GM19099 (cell line): Measurements from ENCODE around the gene LBX2.

Source experiments
- POLR2A ChIP-seq: IDR thresholded peaks from 3 replicates; pipeline ENCODE4 v1.6.1; 2011; ENCODE audit warnings: low read depth; ENCODE audit not compliant: insufficient read length; ENCODE audit errors: extremely low read depth

Gene LBX2, protein sequence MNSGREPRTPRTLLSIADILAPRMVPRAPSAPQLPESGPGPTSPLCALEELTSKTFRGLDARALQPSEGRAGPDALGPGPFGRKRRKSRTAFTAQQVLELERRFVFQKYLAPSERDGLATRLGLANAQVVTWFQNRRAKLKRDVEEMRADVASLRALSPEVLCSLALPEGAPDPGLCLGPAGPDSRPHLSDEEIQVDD

DNA sequence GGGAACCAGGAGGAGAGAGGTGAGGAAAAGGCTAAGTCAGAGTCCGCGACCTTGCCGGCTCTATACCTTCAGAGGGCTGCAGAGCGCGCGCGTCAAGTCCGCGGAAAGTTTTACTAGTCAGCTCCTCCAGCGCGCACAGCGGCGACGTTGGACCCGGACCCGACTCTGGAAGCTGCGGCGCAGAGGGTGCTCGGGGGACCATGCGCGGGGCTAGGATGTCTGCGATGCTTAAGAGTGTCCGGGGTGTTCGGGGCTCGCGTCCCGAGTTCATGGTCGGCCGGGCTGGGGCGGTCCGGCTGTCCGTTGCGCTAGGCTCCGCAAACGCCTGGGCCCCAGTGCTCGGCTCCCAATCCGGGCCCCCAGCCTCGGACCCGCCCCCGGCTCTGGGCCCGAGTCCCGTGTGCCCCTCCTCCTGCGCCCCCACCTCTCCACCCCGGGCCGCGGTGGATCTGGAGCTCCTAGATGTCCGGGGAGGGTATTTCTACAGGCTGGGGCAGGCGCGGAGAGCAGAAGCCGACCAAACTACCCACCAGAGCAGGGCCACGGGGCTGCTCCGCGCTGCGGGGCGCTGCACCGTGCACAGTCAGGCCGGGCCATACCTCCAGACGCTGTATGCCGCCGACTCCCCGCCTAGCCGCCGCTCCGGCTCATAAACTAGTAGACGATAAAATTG, at the start of gene LBX2:
LBX2 (minus strand) TSS at position 337 of the 673 bp plus-strand sequence; CDS start at position 271, 66 bp downstream.
- no peak for TF ChIP-seq POLR2A

DNA sequence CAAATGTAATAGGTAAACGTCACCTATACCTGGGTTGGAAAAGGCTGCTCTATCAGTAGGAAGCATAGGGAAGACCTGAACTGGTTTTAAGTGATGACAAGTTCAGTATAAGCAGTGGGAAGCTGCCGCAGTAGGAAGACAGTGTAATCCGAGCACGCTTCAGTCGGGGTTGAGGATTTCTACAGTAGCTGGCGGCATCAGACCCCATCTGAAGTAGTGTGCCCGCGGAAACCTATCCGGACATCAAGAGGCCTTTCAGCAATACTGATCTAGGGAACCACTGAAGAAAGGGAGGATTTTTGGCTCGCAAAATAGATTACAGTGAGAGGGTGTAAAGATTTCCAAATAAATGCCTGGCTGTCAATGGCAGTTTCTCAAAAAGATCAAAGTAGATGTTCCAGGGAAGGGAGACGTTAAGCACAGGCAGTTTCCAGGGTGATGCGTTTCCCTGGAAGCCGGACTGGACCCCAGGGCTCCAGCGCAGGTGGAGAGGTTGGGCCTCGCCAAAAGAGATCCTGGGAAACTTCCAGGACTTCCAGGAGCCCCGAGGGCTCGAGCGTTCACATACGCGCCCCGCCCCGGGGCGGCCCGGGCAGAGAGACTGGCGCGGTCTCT, 49.0 kb upstream of the LBX2 start:
- TF ChIP-seq POLR2A, result no peak

DNA sequence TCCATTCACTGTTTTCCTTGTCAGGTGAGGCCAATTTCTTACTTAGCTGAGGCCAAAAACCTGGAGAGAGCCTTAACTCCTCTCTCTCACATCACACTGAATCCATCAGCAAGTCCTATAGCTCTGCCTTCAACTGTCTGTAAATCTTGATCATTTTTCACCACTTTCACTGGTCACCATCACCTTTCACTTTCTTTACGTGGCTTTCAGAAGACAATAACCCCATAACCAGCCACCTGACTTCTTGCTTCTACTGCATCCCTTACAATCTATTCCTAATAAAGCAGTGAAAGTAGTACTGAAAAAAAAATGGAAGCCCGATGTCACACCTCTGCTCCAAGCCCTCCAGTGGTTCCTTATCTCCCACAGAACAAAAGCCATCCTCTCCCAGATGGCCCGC, 46.6 kb upstream of the LBX2 start:
- TF ChIP-seq POLR2A, result no peak

DNA sequence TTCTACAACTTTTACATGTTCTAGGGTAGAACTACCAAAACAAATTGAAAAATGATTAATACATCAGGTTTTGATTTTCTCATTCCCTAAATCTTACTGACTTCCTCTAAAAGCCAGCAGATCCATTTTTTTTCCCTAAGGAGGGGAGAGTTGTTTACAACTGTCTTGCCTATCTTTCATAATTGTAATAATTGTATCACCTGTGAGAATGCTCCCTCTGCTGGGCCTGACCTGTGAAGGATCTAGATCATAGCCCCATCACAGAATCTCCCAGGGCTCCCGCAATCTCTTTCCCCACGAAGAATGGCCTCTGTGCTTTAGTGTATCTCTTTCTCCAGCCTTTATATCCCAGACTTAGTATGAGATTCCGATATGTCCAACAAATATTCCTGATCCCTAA, 45.2 kb upstream of the LBX2 start:
- TF ChIP-seq POLR2A, result no peak

DNA sequence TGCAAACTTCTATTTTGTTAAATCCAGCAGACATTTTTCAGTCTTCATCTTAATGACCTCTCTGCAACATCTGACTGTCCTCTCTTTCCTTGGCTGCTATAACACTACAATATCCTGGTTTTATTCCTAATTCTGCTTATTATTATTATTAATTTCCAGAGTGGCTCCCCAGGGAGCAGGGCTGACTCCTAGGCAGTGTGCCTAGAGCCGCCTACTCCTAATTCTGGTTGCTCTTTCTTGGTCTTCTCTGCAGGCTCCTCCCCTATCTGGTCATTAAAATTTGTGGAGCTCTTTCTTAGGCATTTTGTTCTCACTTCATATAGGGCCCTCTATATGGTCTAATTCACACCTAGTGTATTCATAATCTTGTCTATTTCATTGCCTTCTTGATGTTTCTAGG, 43.6 kb upstream of the LBX2 start:
- no peak for TF ChIP-seq POLR2A

DNA sequence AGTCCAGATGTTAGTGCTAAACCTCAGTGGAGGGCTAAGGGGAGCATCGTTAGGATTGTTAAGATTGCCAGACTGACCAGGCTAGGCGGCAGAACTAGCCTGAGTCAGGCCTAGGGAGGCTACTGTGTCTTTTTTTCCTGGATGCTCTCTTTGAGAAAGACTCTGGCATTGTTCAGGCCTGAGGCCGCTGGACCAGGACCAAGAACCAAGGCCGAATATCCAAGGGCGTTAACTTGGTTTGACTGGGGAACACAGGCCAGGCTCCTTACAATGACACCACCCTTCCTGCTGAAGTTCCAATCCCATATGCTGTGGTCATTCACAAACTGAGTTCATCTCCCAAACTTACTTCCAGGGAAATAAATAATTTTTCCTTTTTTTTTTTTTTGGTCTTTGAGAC, 40.9 kb upstream of the LBX2 start:
- TF ChIP-seq POLR2A, result no peak

DNA sequence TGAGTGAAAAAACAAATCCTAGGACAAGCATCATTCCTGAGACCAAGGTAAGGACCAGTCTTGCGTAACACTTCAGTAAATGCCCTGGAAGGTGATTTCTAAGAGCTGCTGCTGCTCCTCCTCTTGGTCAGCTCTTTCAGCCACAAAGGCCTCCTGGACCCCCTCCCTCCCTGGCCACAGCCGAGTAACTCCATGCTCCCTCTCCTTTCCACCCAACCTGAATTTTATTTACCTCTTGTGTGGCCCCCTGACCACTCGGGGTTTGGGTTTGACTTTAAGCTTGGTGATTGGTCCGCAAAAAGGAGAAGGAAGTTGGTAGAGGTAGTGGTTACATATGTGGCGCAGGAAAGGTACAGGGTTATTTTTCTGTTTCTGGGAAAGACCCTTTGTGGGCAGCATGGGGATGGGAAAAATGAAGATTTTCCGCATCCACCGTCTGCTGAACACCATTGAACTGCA, 39.5 kb upstream of the LBX2 start:
- TF ChIP-seq POLR2A, result no peak

DNA sequence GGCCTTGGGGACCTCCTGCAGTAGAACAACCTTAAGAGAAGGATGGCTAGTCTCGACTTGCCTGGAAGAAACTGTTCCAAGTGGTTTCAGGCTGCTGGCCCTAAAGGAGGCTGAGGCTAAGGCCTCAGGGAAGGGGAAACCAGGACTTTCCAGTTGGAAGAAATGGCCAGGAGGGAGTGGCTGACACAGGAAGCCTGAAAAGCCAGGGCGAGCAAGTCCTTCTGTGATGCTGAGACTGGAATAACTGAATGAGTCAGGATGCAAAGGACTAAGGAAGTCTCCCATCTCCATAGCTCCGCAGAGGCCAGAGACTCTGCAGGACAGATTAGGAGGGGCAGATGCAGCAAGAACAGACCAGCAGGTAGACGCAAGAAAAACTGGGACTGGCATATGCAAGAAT, 37.7 kb upstream of the LBX2 start:
- TF ChIP-seq POLR2A, result no peak

DNA sequence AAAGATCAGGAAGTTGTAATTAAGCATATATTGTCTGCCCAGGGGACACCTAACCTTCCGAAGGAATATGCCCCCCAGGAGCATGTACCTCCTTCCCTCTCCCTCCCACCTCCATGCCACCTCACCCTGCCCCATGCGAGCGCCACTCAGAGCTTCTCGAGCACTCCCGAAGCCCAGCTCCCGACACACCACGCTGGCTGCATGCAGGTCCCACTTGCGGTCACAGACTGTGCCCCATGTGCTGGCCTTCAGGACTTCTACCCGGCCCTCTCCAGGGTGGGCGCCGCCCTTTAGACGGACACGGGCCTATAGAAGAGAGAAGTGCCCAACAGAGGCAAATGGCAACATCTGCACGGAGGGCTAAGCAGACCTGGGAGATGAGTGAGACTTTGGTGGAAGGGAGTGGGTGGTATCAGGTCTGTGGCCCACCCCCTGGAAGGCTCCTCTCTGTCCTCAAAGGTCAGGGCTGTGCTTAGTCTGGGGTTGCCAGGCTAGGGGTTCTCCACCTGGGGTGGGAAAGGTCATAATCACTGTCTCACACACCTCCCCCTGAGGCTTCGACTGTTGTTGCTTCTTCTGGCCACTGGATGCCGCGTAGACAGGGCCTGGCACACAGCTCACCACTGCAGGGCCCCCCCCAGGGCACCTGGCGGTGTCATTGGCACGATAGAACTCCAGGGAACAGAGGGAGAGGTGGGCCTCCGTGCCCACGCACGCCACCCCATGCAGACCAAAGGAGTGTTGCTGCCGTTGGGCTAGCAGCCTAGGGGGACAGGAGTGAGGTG, 37.0 kb upstream of the LBX2 start:
- no peak for TF ChIP-seq POLR2A

DNA sequence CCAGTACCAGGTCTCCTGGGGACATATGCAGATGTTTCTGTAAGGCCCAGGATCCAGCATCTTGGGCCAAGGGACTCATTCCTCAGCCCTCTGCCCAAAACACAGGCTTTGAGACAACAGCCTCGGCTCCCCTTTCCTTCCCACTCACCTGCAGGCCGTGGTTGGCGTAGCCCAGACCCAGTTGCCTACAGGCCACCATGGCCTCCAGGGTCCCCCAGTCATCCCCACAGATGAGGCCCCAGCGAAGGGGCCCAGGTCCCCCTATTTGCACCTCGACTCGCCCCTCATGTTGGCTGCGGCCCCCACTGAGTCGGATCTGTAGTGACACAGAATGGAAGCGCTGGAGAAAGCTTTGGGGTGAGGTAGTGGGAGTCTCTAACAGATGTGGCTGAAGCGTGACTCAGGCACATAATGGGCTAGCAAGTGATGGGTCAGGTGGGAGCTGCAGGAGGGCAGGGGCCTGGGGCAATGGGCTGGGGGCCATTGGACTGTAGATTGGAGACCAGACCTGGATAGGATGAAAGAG, 36.1 kb upstream of the LBX2 start:
- TF ChIP-seq POLR2A, result peak; percentile 21

DNA sequence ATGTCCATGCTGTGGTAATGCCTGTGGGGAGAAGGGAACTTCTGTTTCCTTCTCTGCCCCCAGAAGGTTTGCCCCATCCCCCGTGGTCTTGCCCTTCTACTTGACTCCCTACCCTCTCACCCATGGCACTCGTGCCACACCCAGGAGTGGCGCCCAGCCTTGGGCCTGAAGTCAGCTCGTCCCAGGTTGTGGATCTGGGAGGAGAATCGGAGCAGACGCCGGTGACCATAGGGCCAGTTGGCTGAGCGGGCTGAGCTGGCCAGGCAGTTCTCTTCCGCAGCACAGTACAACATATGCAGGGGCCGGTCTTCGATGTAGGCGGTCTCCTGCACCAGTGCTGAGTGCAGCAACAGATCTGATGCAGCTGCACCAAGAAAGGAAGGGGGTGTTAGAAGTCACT, 35.0 kb upstream of the LBX2 start:
- TF ChIP-seq POLR2A, result no peak

DNA sequence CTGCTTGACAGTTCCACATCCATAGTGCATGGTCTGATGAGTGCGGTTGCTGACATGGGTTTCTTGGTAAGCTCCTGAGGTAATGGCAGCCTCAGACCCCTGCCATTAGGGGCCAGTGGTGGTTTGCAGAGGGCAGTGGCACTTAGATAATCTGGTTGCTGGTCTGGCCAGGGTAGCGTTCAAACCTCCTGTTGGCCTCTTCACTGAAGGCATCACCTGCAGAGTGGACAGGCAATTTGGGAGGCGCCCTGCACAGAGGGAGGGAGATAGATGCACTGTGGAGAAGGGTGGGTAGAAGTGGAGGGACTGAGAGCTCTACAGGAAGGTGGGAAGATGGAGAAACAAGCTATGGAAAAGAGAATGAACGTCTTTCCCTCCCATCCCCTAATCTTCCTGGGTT, 34.1 kb upstream of the LBX2 start:
- TF ChIP-seq POLR2A, result no peak

DNA sequence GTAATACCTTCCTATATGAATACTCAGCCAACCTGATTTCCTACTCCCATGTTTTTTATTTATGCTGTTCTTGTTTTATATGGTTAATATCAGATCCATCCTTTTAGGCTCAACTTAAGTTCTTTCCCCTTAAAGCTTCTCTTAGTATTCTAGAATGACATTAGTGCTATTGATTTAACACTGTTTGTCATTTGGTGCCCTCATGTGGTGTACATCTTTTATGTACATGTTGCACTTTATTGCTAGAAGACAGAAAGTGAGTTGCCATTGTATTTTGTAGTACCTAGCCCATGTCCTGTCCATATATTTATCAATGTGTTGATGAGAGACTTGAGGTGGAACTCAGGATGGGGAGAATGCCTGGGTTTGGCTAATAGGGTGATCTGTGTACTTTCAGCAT, 32.8 kb upstream of the LBX2 start:
- no peak for TF ChIP-seq POLR2A

DNA sequence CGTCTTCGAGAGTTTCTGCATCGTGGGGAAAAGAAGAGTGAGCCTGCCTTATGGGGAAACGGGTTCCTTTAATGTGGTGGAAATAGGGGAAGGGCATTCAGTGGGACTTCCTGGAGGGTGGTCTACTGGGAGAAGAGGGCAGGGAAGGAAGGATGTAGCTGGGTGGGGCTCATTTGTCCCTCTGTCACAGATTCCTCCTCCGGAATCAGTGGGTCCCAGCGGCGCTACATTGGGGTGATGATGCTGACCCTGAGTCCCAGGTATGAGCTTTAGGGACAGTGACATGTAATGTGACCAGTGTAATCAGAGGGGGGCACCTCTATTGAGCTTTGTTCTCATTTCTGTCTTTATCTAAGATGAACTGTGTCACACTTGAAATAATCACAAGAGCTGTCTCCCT, 32.3 kb upstream of the LBX2 start:
- TF ChIP-seq POLR2A, result no peak
